ENCODE measurements around the gene CDK5RAP2.

The CDK5RAP2 gene

GRCh38 chr9:120411862-120412424, 168.0 kb downstream of the CDK5RAP2 start:
- Histone ChIP-seq H3K27me3 (no peaks in the 10 kb centered on the region), H4K20me1 (peaks cover 0 to 6% (median 0%) of the 10 kb centered on the region in 11 experiments; a peak in 1 of 22 replicates), H3K4me2 (no peak overlapping the region), H3K4me3 (no peak overlapping the region), H3K4me1 (no peaks in the 10 kb centered on the region), H3K9ac (no peak overlapping the region), H3K27ac (peak overlapping the region in 2 of 11 experiments; percentile 1 to 7; a peak in 1 of 22 replicates), H3K36me3 (peaks cover 69 to 96% (median 91%) of the 10 kb centered on the region in 11 experiments), H3K9me3 (replicated peaks in 1 of 11) (no peaks in the 10 kb centered on the region)
- no peak for TF ChIP-seq Cebpa-rat (IDR thresholded peaks at IDR 0.05)

DNA sequence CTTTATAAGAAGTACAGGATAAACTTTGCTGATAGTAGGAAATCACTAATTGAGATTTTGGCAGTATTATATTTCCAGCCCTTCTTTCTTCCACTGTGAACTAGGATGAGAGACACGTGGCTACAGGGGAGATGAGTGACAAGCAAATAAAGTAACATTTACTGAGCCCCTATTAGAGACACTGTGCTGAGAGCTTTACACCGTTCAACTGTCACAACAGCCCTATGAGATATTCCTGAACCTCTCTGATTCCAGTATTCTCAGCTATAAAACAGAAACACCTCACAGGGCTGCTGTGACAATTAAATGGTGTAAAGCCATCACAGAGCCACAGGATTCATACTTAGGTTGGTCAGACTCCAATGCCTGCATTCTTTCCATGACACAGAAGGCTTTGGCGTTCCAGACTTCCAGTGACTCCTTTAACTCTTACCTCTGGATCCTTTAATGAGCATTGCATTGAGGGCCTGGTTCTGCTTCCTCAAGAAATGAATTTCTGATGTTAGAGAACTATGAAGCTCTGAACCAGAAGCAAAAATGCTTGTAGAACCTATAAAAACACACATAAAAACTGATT, 169.0 kb downstream of the CDK5RAP2 start:
- no peaks in the 10 kb centered on the region for H3K27me3 ChIP-seq
- H4K20me1 ChIP-seq = peaks cover 0 to 6% (median 0%) of the 10 kb centered on the region in 11 experiments; a peak in 1 of 22 replicates
- H3K4me2 ChIP-seq = no peak overlapping the region
- no peak overlapping the region for H3K27ac ChIP-seq
- no peak overlapping the region for H3K9ac ChIP-seq
- H3K36me3 ChIP-seq = peaks cover 76 to 98% (median 94%) of the 10 kb centered on the region in 11 experiments
- H3K9me3 ChIP-seq (replicated peaks in 1 of 11) = no peaks in the 10 kb centered on the region
- no peak for TF ChIP-seq Cebpa-rat (IDR thresholded peaks at IDR 0.05)
- no peaks in the 10 kb centered on the region for H3K4me1 ChIP-seq
- H3K4me3 ChIP-seq = no peak overlapping the region

- Histone ChIP-seq H3K4me3 (no peak overlapping the region), H3K4me1 (peaks cover 0 to 13% (median 6%) of the 10 kb centered on the region in 10 experiments; a peak in 16 of 20 replicates), H3K4me2 (no peak overlapping the region), H3K27ac (no peak overlapping the region), H3K9me3 (replicated peaks in 1 of 11) (no peaks in the 10 kb centered on the region), H3K27me3 (no peaks in the 10 kb centered on the region), H3K36me3 (peaks cover 82 to 98% (median 97%) of the 10 kb centered on the region in 11 experiments), H3K9ac (no peak overlapping the region), H4K20me1 (peaks cover 0 to 6% (median 0%) of the 10 kb centered on the region in 11 experiments; a peak in 1 of 22 replicates)
- no peak for TF ChIP-seq Cebpa-rat (IDR thresholded peaks at IDR 0.05)
These were observed 171.2 kb downstream of the CDK5RAP2 start for GRCh38 chr9:120408680-120409258.

DNA sequence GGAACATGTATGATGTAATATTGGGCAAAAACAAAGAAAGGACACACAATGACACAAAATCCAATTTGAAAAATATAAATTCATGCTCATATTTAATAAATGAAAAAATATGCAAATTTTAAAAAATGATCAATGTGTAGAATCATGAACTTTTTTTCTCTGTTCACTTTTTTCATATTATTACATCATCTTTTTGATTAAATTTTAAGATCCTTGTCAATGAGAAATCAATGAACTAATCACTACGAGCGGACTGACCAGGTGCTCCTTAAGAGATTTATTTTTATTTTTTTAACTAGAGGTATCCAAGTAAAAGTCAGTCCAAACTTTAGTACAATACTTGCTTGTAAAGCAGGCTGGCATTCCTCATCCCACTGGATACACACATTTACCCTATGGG, 174.1 kb downstream of the CDK5RAP2 start:
- H3K4me3 ChIP-seq = no peak overlapping the region
- H3K9ac ChIP-seq = no peak overlapping the region
- no peak overlapping the region; a peak in 1 of 22 replicates for H3K27ac ChIP-seq
- H3K4me1 ChIP-seq = peaks cover 0 to 34% (median 21%) of the 10 kb centered on the region in 10 experiments; a peak in 17 of 20 replicates
- no peak for TF ChIP-seq Cebpa-rat (IDR thresholded peaks at IDR 0.05)
- H3K27me3 ChIP-seq = no peaks in the 10 kb centered on the region
- no peaks in the 10 kb centered on the region for H3K9me3 ChIP-seq (replicated peaks in 1 of 11)
- H4K20me1 ChIP-seq = peaks cover 0 to 3% (median 0%) of the 10 kb centered on the region in 11 experiments; a peak in 1 of 22 replicates
- peaks cover 89 to 100% (median 99%) of the 10 kb centered on the region in 11 experiments for H3K36me3 ChIP-seq
- no peak overlapping the region for H3K4me2 ChIP-seq

GRCh38 chr9:120405134-120405533, 174.8 kb downstream of the CDK5RAP2 start:
- no peak overlapping the region for H3K9ac ChIP-seq
- H3K27ac ChIP-seq = peak overlapping the region in 3 of 11 experiments; percentile 13 to 80 (median 68); a peak in 3 of 22 replicates
- H3K4me1 ChIP-seq = peaks cover 0 to 34% (median 21%) of the 10 kb centered on the region in 10 experiments; a peak in 17 of 20 replicates
- no peak for TF ChIP-seq Cebpa-rat (IDR thresholded peaks at IDR 0.05)
- H4K20me1 ChIP-seq = peaks cover 0 to 3% (median 0%) of the 10 kb centered on the region in 11 experiments; a peak in 1 of 22 replicates
- H3K27me3 ChIP-seq = no peaks in the 10 kb centered on the region
- H3K9me3 ChIP-seq (replicated peaks in 1 of 11) = no peaks in the 10 kb centered on the region
- H3K4me2 ChIP-seq = no peak overlapping the region
- H3K4me3 ChIP-seq = no peak overlapping the region
- H3K36me3 ChIP-seq = peaks cover 89 to 100% (median 99%) of the 10 kb centered on the region in 11 experiments

DNA sequence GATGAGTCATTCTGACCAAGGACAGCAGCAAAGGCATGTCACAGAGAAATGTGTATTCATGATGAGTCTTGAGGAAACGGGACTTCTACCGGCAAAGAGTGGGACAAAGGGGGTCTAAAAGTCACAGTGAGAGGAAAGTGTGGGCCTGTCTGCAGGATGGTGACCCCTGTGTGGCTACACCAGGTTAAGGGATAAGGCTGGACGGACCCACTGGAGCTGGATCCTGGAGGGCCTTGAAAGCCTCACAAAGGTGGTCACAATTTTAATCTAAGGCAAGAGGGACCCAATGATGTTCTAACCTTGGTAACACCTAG, 176.5 kb downstream of the CDK5RAP2 start:
- Histone ChIP-seq H4K20me1 (no peaks in the 10 kb centered on the region; a peak in 1 of 22 replicates), H3K4me1 (peaks cover 0 to 34% (median 21%) of the 10 kb centered on the region in 10 experiments; a peak in 17 of 20 replicates), H3K27me3 (no peaks in the 10 kb centered on the region), H3K36me3 (peaks cover 89 to 100% (median 99%) of the 10 kb centered on the region in 11 experiments), H3K4me2 (peak overlapping the region in 9 of 11 experiments; percentile 27 to 77 (median 40); a peak in 17 of 22 replicates), H3K4me3 (no peak overlapping the region), H3K9me3 (replicated peaks in 1 of 11) (no peaks in the 10 kb centered on the region), H3K9ac (peak overlapping the region in 4 of 11 experiments; percentile 9 to 36 (median 25); a peak in 5 of 22 replicates), H3K27ac (peak overlapping the region in 9 of 11 experiments; percentile 27 to 80 (median 63); a peak in 17 of 22 replicates)
- TF ChIP-seq Cebpa-rat (IDR thresholded peaks at IDR 0.05) = no peak

DNA sequence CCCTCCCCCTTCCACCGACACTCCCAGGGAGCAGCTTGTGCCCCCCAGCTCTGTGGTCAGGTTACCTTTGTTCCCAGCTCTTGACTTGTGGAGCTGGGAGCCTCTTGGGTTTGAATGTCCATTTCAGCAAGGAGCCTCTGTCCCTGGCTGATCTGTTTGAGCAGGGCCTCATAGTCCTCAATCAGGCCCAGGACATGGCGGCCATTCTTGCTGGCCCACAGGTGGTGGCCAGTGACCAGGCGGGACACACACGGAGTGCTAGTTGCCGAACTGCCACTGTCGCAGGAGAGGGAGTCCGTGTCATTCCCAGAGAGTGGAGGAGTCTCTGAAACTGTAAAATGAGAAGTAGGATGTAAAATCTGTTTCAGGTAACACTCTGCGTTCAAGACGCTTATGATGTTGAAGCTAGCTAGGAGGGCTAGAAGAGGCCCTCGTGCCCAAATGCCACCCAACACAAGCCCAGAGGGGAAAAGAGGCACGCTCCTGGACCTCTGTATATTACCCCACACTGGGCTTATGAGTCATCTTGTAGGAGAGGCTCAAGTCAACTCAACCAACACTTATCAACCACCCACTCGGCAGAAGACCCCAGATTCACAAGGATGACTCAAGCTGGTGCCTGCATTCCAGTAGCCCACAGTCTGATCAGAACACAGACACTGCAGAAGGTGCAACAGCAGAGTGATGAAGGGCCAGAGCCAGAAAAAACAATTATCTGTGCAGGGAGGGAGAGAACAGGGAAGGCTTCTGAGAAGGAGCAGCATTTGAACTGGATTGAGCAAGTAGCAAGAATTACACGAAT, 177.0 kb downstream of the CDK5RAP2 start:
- peaks cover 84 to 100% (median 98%) of the 10 kb centered on the region in 11 experiments for H3K36me3 ChIP-seq

GRCh38 chr9:120399940-120400339, 180.0 kb downstream of the CDK5RAP2 start:
- H3K27ac ChIP-seq = peak overlapping the region in 2 of 11 experiments; percentile 42 to 80; a peak in 3 of 22 replicates
- H3K4me3 ChIP-seq = no peak overlapping the region
- H3K4me1 ChIP-seq = peaks cover 22 to 63% (median 50%) of the 10 kb centered on the region in 10 experiments
- no peak for TF ChIP-seq Cebpa-rat (IDR thresholded peaks at IDR 0.05)
- H3K27me3 ChIP-seq = no peaks in the 10 kb centered on the region
- no peak overlapping the region for H3K9ac ChIP-seq
- H3K4me2 ChIP-seq = no peak overlapping the region
- peaks cover 71 to 87% (median 85%) of the 10 kb centered on the region in 11 experiments for H3K36me3 ChIP-seq
- no peaks in the 10 kb centered on the region for H3K9me3 ChIP-seq (replicated peaks in 1 of 11)
- H4K20me1 ChIP-seq = no peaks in the 10 kb centered on the region

More for the DNA sequence above, 177.0 kb downstream of the CDK5RAP2 start:
- Histone ChIP-seq H3K27me3 (no peaks in the 10 kb centered on the region), H3K27ac (peak overlapping the region in 10 of 11 experiments; percentile 10 to 80 (median 58); a peak in 17 of 22 replicates), H3K4me3 (no peak overlapping the region), H3K9me3 (replicated peaks in 1 of 11) (no peaks in the 10 kb centered on the region), H3K4me1 (peaks cover 0 to 35% (median 21%) of the 10 kb centered on the region in 10 experiments; a peak in 17 of 20 replicates), H4K20me1 (no peaks in the 10 kb centered on the region), H3K4me2 (peak overlapping the region in 9 of 11 experiments; percentile 27 to 77 (median 40); a peak in 17 of 22 replicates), H3K9ac (peak overlapping the region in 4 of 11 experiments; percentile 5 to 36 (median 14); a peak in 4 of 22 replicates)
- TF ChIP-seq Cebpa-rat (IDR thresholded peaks at IDR 0.05) = no peak; a peak in 1 of 22 replicates
